GM19372 (cell line): Measurements from ENCODE around the gene OSBPL6.
"Not testable (repeated sequence)": the region's sequence is repeated elsewhere in the genome, so short reads cannot be mapped to it uniquely, and the experiment has no call there.

ENCODE experiments used
- ATAC-seq: cut with Tn5 transposase; IDR thresholded peaks from one replicate; pipeline ENCODE4 v1.9.1; 2021; ENCODE audit warnings: mild to moderate bottlenecking, low read depth, moderate library complexity; ENCODE audit not compliant: unreplicated experiment

OSBPL6 gene

GRCh38 chr2:178422097-178422496, 227.8 kb downstream of the OSBPL6 start:
- ATAC-seq: no peak

- ATAC-seq: not testable (repeated sequence)
Observed at GRCh38 chr2:178423746-178424145, 229.4 kb downstream of the OSBPL6 start.

GRCh38 chr2:178425255-178425827, 231.0 kb downstream of the OSBPL6 start:
- no peak for ATAC-seq

GRCh38 chr2:178426388-178426787, 232.1 kb downstream of the OSBPL6 start:
- no peak for ATAC-seq

GRCh38 chr2:178427458-178427857, 233.1 kb downstream of the OSBPL6 start:
- no peak for ATAC-seq

- no peak for ATAC-seq
Observed at GRCh38 chr2:178428396-178428806, 234.1 kb downstream of the OSBPL6 start.

- ATAC-seq: no peak
Observed at GRCh38 chr2:178429336-178429735, 235.0 kb downstream of the OSBPL6 start.

- ATAC-seq: no peak
Observed at GRCh38 chr2:178436662-178437061, 242.3 kb downstream of the OSBPL6 start.

- ATAC-seq: no peak
Observed at GRCh38 chr2:178441426-178441825, 247.1 kb downstream of the OSBPL6 start.

- ATAC-seq: no peak
Observed at GRCh38 chr2:178448968-178449661, 254.8 kb downstream of the OSBPL6 start.

GRCh38 chr2:178449700-178450523, 255.6 kb downstream of the OSBPL6 start:
- ATAC-seq: no peak

GRCh38 chr2:178450524-178450773, 256.1 kb downstream of the OSBPL6 start:
- ATAC-seq: peak; percentile 46

- peak; percentile 75 for ATAC-seq
Observed at GRCh38 chr2:178450774-178451525, 256.6 kb downstream of the OSBPL6 start, which contains the start of the genes PJVK and PRKRA. TSS of gene PJVK (plus strand) at chr2:178451378. CDS start at chr2:178453410, 2,032 bp downstream. TSS of gene PRKRA (minus strand) at chr2:178451175. CDS start at chr2:178451030, 145 bp downstream.

- no peak for ATAC-seq
Observed at GRCh38 chr2:178452334-178452733, 258.0 kb downstream of the OSBPL6 start.
